Stimulated activated CD4-positive, alpha-beta T cell treated with anti-CD3 and anti-CD28 coated beads, TNF-alpha, amount 100 ng/mL, for 1 hour (primary cell): ENCODE results near the gene COX6B2.

Source experiments
- DNase-seq, 3 donors: peaks; one replicate each; pipeline ENCODE4 v3.0.0-alpha.2; 2020; ENCODE audit warnings: low read depth in 3 of 3, low spot score in 1 of 3

The COX6B2 gene

GRCh38 chr19:55383279-55384130 lies 29.0 kb upstream of the COX6B2 start:
- peak in 1 of 3 donors; percentile 30 for DNase-seq

- no peak for DNase-seq
These were observed 28.1 kb upstream of the COX6B2 start for GRCh38 chr19:55382522-55383054.

GRCh38 chr19:55382013-55382412 lies 27.5 kb upstream of the COX6B2 start:
- no peak for DNase-seq

- no peak for DNase-seq
These were observed 24.7 kb upstream of the COX6B2 start for GRCh38 chr19:55379174-55379573.

GRCh38 chr19:55377356-55378131 lies 23.0 kb upstream of the COX6B2 start:
- DNase-seq = no peak

- DNase-seq = no peak
These were observed 21.9 kb upstream of the COX6B2 start, which contains the start of gene TMEM190 for GRCh38 chr19:55376241-55376933. Gene TMEM190 (plus strand): TSS chr19:55376826. CDS start chr19:55376854, 28 bp downstream.

- no peak for DNase-seq
These were observed 19.7 kb upstream of the COX6B2 start for GRCh38 chr19:55373993-55374757.

GRCh38 chr19:55373306-55373992 lies 18.9 kb upstream of the COX6B2 start:
- no peak for DNase-seq

- DNase-seq = no peak
These were observed 18.0 kb upstream of the COX6B2 start for GRCh38 chr19:55372316-55373081.

GRCh38 chr19:55370305-55370988 lies 15.9 kb upstream of the COX6B2 start, which contains the start of gene IL11:
Gene IL11 (minus strand): TSS chr19:55370463. CDS start chr19:55370310, 153 bp downstream.
- no peak for DNase-seq

GRCh38 chr19:55369653-55370304 lies 15.3 kb upstream of the COX6B2 start:
- no peak for DNase-seq

- DNase-seq = no peak
These were observed 14.4 kb upstream of the COX6B2 start for GRCh38 chr19:55368701-55369563.

GRCh38 chr19:55368106-55368505 lies 13.6 kb upstream of the COX6B2 start:
- no peak for DNase-seq

GRCh38 chr19:55366790-55367189 lies 12.3 kb upstream of the COX6B2 start:
- no peak for DNase-seq

GRCh38 chr19:55365964-55366363 lies 11.4 kb upstream of the COX6B2 start:
- DNase-seq = no peak

- no peak for DNase-seq
These were observed 10.7 kb upstream of the COX6B2 start for GRCh38 chr19:55365245-55365644.
